Endodermal cell (in vitro differentiated cells): ENCODE measurements around the gene THSD1. TPM values are rescaled to one million over a fixed set of nuclear protein-coding genes. Genes with fewer than 3 reads are reported as not detected.

Source experiments
- DNase-seq: peaks from one replicate; pipeline ENCODE4 v3.0.0-alpha.2; 2017
- H3K27ac ChIP-seq: 2 replicates; pipeline ENCODE4 v1.5.1; 2013; ENCODE audit warnings: mild to moderate bottlenecking, low read depth, low read length, moderate library complexity
- H3K27me3 ChIP-seq: 2 replicates; pipeline ENCODE4 v1.6.1; 2013; ENCODE audit warnings: mild to moderate bottlenecking, low read length, moderate library complexity; ENCODE audit not compliant: insufficient read depth, control insufficient read depth, poor library complexity, severe bottlenecking
- H3K36me3 ChIP-seq: 2 replicates; pipeline ENCODE4 v1.7.0; 2013; ENCODE audit warnings: mild to moderate bottlenecking, low read length, moderate library complexity; ENCODE audit not compliant: control insufficient read depth, insufficient read depth
- H3K4me1 ChIP-seq: one replicate; pipeline ENCODE4 v1.7.0; 2013; ENCODE audit warnings: low read length; ENCODE audit not compliant: control insufficient read depth, insufficient read depth
- H3K4me3 ChIP-seq: 2 replicates; pipeline ENCODE4 v1.5.1; 2013; ENCODE audit warnings: mild to moderate bottlenecking, low read length, moderate library complexity
- H3K9ac ChIP-seq: 2 replicates; pipeline ENCODE4 v1.6.1; 2013; ENCODE audit warnings: mild to moderate bottlenecking, low read length, moderate library complexity; ENCODE audit not compliant: poor library complexity, severe bottlenecking; ENCODE audit errors: extremely low read depth
- H3K9me3 ChIP-seq: 2 replicates; pipeline ENCODE4 v1.6.1; 2013; ENCODE audit warnings: mild to moderate bottlenecking, low read length, moderate library complexity; ENCODE audit not compliant: control insufficient read depth
- H3K27ac Mint-ChIP-seq: 2 replicates; pipeline ENCODE4 v1.8.0; 2020; ENCODE audit warnings: mixed read lengths
- H3K27me3 Mint-ChIP-seq: 2 replicates; pipeline ENCODE4 v1.8.0; 2021; ENCODE audit warnings: mild to moderate bottlenecking, mixed read lengths; ENCODE audit not compliant: insufficient read depth
- H3K36me3 Mint-ChIP-seq: 2 replicates; pipeline ENCODE4 v1.8.0; 2020; ENCODE audit warnings: low read depth, mixed read lengths
- H3K4me1 Mint-ChIP-seq: 2 replicates; pipeline ENCODE4 v1.8.0; 2020; ENCODE audit warnings: mixed read lengths
- H3K4me3 Mint-ChIP-seq: 2 replicates; pipeline ENCODE4 v1.8.0; 2020; ENCODE audit warnings: mild to moderate bottlenecking, moderate library complexity, mixed read lengths
- H3K9me3 Mint-ChIP-seq: 2 replicates; pipeline ENCODE4 v1.8.0; 2020; ENCODE audit warnings: mild to moderate bottlenecking, mixed read lengths
- CTCF ChIP-seq: fragments of 200-600 bp; sonication (generic); conservative IDR thresholded peaks from 2 replicates; pipeline ENCODE4 v1.5.0; 2021; ENCODE audit warnings: antibody characterized with exemption, mild to moderate bottlenecking
- WGBS, 2 experiments: methylation state at CpG; one replicate each; pipeline versions ENCODE4 v1.1.5 to v1.1.7; 2013; ENCODE audit warnings: missing lambda C conversion rate in 2 of 2, mixed read lengths in 1 of 2; ENCODE audit not compliant: insufficient coverage in 1 of 2, insufficient read length in 1 of 2; 5-methylcytosine and 5-hydroxymethylcytosine counted together
- total RNA-seq, 2 donors: library from RNA; stranded (reverse); fragmentation: NEBNext Ultra II Directional in 1 of 2; extraction: Animal tissue kit (Norgen Biotek cat#: 25700) in 1 of 2; gene quantifications; 2 replicates in 1 of 2; 3 replicates in 1 of 2; pipeline ENCODE4 v1.2.1, GENCODE V29; 2021

THSD1 gene
- total RNA-seq, 2 donors from 2014 or later: 0.48 to 0.73 TPM

DNA sequence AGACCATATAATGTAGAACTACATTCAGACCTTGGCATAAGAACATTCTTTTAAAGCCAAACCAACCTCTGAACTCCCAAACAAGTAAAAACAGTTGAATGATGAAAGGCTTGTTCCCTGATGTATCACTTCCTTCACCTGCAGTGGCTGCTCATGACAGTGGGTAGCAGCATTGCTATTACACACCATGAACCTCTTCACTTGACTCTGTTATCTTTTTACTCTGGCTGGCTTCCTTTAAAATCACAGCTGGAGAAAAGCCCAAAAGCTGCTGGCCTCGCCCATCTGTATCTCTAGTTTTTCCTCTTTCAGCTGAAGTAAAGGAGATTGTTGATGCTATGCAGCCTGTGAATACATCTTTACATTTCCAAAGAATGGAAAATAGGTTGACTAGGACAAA lies 22.6 kb downstream of the THSD1 start:
- H3K9me3 ChIP-seq: no peaks in the 10 kb centered on the region
- Mint-ChIP-seq H3K9me3 (no peaks in the 10 kb centered on the region), H3K4me3 (no peak overlapping the region), H3K4me1 (peaks cover 12% of the 10 kb centered on the region), H3K27ac (no peak overlapping the region), H3K27me3 (peaks cover 3% of the 10 kb centered on the region), H3K36me3 (no peaks in the 10 kb centered on the region)
- no peak for TF ChIP-seq CTCF
- H3K9ac ChIP-seq: no peak overlapping the region
- H3K27me3 ChIP-seq: peaks cover 6% of the 10 kb centered on the region
- no peak overlapping the region for H3K4me3 ChIP-seq
- peaks cover 14% of the 10 kb centered on the region for H3K4me1 ChIP-seq
- H3K27ac ChIP-seq: no peak overlapping the region
- H3K36me3 ChIP-seq: no peaks in the 10 kb centered on the region
- no peak for DNase-seq
- 100% methylated on average over 1 of the region's 1 CpG; no CpG with 5 or more reads in 1 of the 2 experiments for WGBS, 2 experiments

DNA sequence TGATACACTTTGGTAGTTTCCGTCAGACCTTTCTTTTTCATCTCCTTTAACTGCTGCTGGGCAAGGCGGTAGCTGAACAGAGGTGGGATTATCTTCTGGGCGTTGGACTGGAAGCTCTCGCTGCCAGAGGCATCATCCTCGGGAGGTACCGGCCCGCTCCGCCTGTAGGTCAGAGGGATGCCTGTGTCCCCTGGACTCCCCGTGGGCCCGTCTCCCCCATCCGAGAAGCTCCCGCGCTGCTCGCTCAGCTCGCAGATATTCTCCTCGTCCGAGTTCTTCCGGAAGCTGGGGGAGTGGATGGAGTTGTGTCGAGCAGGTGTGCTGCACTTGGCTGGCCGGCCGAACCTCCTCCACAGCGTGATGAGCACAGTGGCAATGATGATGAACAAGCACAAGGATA lies 27.7 kb downstream of the THSD1 start:
- H3K36me3 ChIP-seq: no peaks in the 10 kb centered on the region
- H3K9ac ChIP-seq: no peak overlapping the region
- no peaks in the 10 kb centered on the region for H3K36me3 Mint-ChIP-seq
- peaks cover 4% of the 10 kb centered on the region for H3K4me1 Mint-ChIP-seq
- H3K27me3 Mint-ChIP-seq: peaks cover 4% of the 10 kb centered on the region
- no peak overlapping the region for H3K27ac Mint-ChIP-seq
- DNase-seq: no peak
- H3K4me3 Mint-ChIP-seq: no peak overlapping the region
- no peaks in the 10 kb centered on the region for H3K9me3 ChIP-seq
- TF ChIP-seq CTCF: no peak
- 96 to 100% methylated on average over 9 to 22 of the region's 22 CpGs for WGBS, 2 experiments
- H3K27ac ChIP-seq: no peak overlapping the region
- H3K4me1 ChIP-seq: no peaks in the 10 kb centered on the region
- H3K4me3 ChIP-seq: no peak overlapping the region
- H3K9me3 Mint-ChIP-seq: no peaks in the 10 kb centered on the region
- H3K27me3 ChIP-seq: peaks cover 6% of the 10 kb centered on the region

DNA sequence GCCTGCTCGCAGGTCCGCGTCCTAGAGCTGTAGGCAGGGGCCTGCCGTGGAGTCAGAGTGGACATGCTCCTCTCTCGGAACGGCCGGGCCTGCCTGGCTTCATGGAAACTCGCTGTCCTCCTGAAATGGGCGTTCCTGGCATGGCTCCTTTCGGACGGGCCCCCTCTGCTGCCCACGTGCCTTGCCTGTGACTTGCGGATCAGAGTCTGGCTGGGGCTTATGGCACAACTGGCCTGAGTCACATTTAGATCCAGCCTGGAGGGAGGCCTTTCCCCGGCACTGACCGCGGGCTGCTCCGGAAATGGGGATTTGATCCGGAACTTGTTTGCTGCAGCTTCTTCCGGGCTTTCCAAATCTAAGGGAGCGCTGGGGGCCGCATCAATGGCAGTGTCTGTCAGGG lies 28.1 kb downstream of the THSD1 start:
- no peak for DNase-seq
- H3K36me3 ChIP-seq: no peaks in the 10 kb centered on the region
- H3K9ac ChIP-seq: no peak overlapping the region
- 95% methylated on average over 14 to 21 of the region's 21 CpGs for WGBS, 2 experiments
- H3K27me3 ChIP-seq: peaks cover 6% of the 10 kb centered on the region
- no peaks in the 10 kb centered on the region for H3K4me1 ChIP-seq
- H3K36me3 Mint-ChIP-seq: no peaks in the 10 kb centered on the region
- TF ChIP-seq CTCF: no peak
- peaks cover 3% of the 10 kb centered on the region for H3K27me3 Mint-ChIP-seq
- H3K27ac Mint-ChIP-seq: no peak overlapping the region
- H3K9me3 ChIP-seq: no peaks in the 10 kb centered on the region
- no peak overlapping the region for H3K4me3 ChIP-seq
- no peak overlapping the region for H3K27ac ChIP-seq
- H3K4me3 Mint-ChIP-seq: no peak overlapping the region
- no peaks in the 10 kb centered on the region for H3K9me3 Mint-ChIP-seq
- peaks cover 4% of the 10 kb centered on the region for H3K4me1 Mint-ChIP-seq
